Osteocyte (in vitro differentiated cells): ENCODE measurements around the gene THRAP3. TPM values are rescaled to one million over a fixed set of nuclear protein-coding genes. Genes with fewer than 3 reads are reported as not detected.
"Not testable (repeated sequence)": the region's sequence is repeated elsewhere in the genome, so short reads cannot be mapped to it uniquely, and the experiment has no call there.

ENCODE experiments used
- DNase-seq: peaks from one replicate; pipeline ENCODE4 v3.0.0; 2021; ENCODE audit warnings: mixed read lengths; ENCODE audit not compliant: unreplicated experiment; ENCODE audit errors: extremely low spot score
- H3K27ac Mint-ChIP-seq: one replicate; pipeline ENCODE4 v1.8.0; 2021; ENCODE audit warnings: mild to moderate bottlenecking, mixed read lengths; ENCODE audit not compliant: unreplicated experiment
- H3K27me3 Mint-ChIP-seq: one replicate; pipeline ENCODE4 v1.8.0; 2021; ENCODE audit warnings: mixed read lengths; ENCODE audit not compliant: unreplicated experiment
- H3K36me3 Mint-ChIP-seq: one replicate; pipeline ENCODE4 v1.8.0; 2021; ENCODE audit warnings: mixed read lengths; ENCODE audit not compliant: unreplicated experiment
- H3K4me1 Mint-ChIP-seq: one replicate; pipeline ENCODE4 v1.8.0; 2021; ENCODE audit warnings: mixed read lengths; ENCODE audit not compliant: unreplicated experiment
- H3K4me3 Mint-ChIP-seq: one replicate; pipeline ENCODE4 v1.8.0; 2021; ENCODE audit warnings: mild to moderate bottlenecking, moderate library complexity, mixed read lengths; ENCODE audit not compliant: unreplicated experiment
- H3K9me3 Mint-ChIP-seq: one replicate; pipeline ENCODE4 v1.8.0; 2021; ENCODE audit warnings: mixed read lengths; ENCODE audit not compliant: unreplicated experiment
- total RNA-seq: library from RNA; stranded (reverse); gene quantifications from 2 replicates; pipeline ENCODE4 v1.2.1, GENCODE V29; 2021
- TF ChIP-seq, protein P1 (sequence below): fragments of 200-600 bp; sonication (generic); IDR thresholded peaks from 2 replicates; pipeline ENCODE4 v1.5.0; 2021; ENCODE audit warnings: antibody characterized with exemption, mild to moderate bottlenecking, moderate library complexity

Gene THRAP3
- total RNA-seq, 1 donor from 2014 or later = 117 TPM

DNA sequence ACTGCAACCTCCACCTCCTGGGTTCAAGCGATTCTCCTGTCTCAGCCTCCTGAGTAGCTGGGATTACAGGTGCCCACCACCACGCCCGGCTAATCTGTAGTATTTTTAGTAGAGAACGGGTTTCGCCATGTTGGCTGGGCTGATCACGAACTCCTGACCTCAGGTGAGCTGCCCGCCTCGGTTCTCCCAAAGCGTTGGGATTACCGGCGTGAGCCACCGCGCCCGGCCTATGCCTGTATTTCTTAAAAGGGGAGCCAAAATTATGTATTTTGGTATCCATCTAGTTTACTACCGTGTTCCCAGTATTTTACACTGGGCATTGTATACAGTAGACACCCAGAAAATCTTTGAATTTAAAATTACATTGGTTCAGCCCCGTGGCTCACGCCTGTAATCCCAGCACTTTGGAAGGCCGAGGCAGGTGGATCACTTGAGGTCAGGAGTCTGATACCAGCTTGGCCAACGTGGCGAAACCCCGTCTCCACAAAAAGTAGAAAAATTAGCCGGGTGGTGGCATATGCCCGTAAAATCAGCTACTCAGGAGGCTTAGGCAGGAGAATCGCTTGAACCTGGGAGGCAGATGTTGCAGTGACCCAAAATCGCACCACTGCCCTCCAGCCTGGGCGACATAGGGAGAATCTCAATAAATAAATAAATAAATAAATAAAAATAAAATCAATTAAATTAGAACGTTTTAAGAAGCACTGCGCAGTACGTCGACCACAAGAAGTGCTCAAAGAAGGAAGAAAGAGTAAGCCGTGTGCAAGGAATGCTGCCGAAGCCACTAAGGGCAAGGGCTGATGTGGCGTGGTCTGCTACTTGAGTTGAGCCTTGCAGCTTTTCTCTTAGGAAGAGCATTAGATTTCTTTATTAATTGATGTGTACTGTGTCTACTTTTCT, 1.5 kb upstream of the THRAP3 start:
- peaks cover 7% of the 10 kb centered on the region for H3K36me3 Mint-ChIP-seq
- peak overlapping the region; percentile 98 for H3K4me3 Mint-ChIP-seq
- no peak for DNase-seq

DNA sequence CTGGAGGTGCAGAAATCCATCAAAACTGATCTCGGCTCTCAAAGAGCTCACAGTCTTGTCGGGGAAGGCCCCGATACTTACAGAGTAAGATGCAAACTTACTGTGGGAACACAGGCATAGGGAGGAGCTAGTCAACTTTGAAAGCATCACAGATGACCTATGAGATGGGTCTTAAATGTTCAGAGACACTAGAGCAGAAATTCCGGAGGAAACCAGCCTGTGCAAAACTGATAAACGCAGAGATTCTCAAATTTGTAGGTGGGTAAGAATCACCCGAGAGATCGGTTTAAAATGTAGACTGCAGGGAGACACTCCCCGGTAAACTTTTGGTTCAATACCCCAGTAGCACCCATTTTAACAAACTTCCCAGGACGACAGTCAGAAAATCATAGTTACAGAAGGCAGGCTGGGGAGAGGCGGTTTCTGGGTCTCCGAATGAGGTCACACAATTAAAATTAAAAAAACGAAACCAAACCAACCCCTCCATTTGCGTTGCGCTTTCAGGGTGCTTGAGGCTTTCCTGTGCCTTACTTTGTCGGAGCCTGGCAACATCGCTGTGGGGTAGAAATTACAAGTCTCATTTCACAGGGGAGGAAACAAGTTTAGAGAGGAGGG, 755 bp upstream of the THRAP3 start:
- Mint-ChIP-seq H3K36me3 (peaks cover 7% of the 10 kb centered on the region), H3K4me1 (peaks cover 29% of the 10 kb centered on the region), H3K4me3 (peak overlapping the region; percentile 98), H3K27ac (peak overlapping the region; percentile 100), H3K27me3 (no peaks in the 10 kb centered on the region), H3K9me3 (no peaks in the 10 kb centered on the region)
- TF ChIP-seq, protein P1, sequence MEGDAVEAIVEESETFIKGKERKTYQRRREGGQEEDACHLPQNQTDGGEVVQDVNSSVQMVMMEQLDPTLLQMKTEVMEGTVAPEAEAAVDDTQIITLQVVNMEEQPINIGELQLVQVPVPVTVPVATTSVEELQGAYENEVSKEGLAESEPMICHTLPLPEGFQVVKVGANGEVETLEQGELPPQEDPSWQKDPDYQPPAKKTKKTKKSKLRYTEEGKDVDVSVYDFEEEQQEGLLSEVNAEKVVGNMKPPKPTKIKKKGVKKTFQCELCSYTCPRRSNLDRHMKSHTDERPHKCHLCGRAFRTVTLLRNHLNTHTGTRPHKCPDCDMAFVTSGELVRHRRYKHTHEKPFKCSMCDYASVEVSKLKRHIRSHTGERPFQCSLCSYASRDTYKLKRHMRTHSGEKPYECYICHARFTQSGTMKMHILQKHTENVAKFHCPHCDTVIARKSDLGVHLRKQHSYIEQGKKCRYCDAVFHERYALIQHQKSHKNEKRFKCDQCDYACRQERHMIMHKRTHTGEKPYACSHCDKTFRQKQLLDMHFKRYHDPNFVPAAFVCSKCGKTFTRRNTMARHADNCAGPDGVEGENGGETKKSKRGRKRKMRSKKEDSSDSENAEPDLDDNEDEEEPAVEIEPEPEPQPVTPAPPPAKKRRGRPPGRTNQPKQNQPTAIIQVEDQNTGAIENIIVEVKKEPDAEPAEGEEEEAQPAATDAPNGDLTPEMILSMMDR = no peak
- no peak for DNase-seq

More for the DNA sequence above, 1.5 kb upstream of the THRAP3 start:
- no peaks in the 10 kb centered on the region for H3K27me3 Mint-ChIP-seq
- peak overlapping the region; percentile 100 for H3K27ac Mint-ChIP-seq
- no peaks in the 10 kb centered on the region for H3K9me3 Mint-ChIP-seq
- H3K4me1 Mint-ChIP-seq = peaks cover 29% of the 10 kb centered on the region
- TF ChIP-seq, protein P1 = no peak

- Mint-ChIP-seq H3K36me3 (peaks cover 7% of the 10 kb centered on the region), H3K27me3 (no peaks in the 10 kb centered on the region), H3K4me3 (peak overlapping the region; percentile 98), H3K9me3 (no peaks in the 10 kb centered on the region), H3K27ac (peak overlapping the region; percentile 100), H3K4me1 (peaks cover 29% of the 10 kb centered on the region)
- TF ChIP-seq, protein P1 = peak; percentile 53
- DNase-seq = peak; percentile 91
Observed at GRCh38 chr1:36224537-36225282, 467 bp downstream of the THRAP3 start.

DNA sequence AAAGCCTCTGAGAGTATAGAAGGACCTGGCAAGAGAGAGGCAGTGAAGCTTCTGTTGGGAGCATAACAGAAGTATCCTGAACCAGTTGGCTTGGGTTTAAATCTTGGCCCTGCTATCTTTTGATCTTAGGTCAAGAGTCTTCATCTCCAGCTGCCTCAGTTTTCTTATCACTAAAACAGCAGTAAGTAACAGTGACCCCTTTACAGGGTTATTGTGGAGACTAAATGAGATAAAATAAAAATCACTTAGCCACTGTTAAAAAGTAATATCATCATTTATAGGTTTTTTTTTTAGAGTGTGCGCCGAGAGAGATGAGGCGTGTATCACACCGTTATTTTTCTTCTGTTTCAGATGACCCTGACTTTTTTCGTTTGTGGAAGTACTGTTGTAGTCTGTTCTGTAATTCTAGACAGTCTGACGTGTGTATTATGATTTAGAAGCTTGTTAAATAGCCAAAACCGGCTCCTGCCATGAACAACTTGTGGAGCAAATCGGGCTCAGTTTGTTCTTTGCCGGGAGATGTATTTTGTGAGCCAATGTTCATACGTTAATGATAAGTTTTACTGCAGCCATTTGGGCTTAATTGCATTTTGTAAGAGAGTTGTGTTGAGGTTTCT, 1.1 kb downstream of the THRAP3 start:
- peak overlapping the region; percentile 98 for H3K4me3 Mint-ChIP-seq
- no peak for DNase-seq
- peak overlapping the region; percentile 100 for H3K27ac Mint-ChIP-seq
- TF ChIP-seq, protein P1 = no peak
- H3K9me3 Mint-ChIP-seq = no peaks in the 10 kb centered on the region
- H3K36me3 Mint-ChIP-seq = peaks cover 7% of the 10 kb centered on the region
- H3K4me1 Mint-ChIP-seq = peaks cover 29% of the 10 kb centered on the region
- no peaks in the 10 kb centered on the region for H3K27me3 Mint-ChIP-seq

DNA sequence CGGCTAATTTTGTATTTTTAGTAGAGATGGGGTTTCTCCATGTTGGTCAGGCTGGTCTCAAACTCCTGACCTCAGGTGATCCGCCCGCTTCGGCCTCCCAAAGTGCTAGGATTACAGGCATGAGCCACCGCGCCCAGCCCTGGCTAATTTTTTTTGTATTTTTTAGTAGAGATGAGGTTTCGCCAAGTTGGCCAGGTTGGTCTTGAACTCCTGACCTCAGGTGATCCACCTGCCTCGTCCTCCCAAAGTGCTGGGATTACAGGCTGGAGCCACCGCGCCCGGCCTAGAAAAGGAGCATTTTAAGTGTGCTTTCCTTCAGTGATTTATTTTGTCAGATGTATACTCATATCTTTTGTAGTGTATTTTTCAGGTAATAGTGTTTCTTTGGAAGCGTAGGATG, 6.0 kb downstream of the THRAP3 start:
- peaks cover 31% of the 10 kb centered on the region for H3K4me1 Mint-ChIP-seq
- not testable (repeated sequence) for H3K27me3 Mint-ChIP-seq, H3K27ac Mint-ChIP-seq, H3K4me3 Mint-ChIP-seq, H3K9me3 Mint-ChIP-seq, DNase-seq
- H3K36me3 Mint-ChIP-seq = peaks cover 20% of the 10 kb centered on the region
